Prostate gland (tissue), 2 donors: ENCODE data around the gene CTDP1. TPM values are rescaled to one million over a fixed set of nuclear protein-coding genes. Genes with fewer than 3 reads are reported as not detected.

ENCODE experiments used
- DNase-seq: peaks from one replicate; pipeline ENCODE4 v3.0.0-alpha.2; 2019; ENCODE audit warnings: low spot score
- H3K27ac ChIP-seq, 2 donors: fragments of 200-600 bp; sonication (generic); 2 replicates each; pipeline ENCODE4 v1.5.1; 2017 to 2019
- H3K27me3 ChIP-seq: fragments of 200-600 bp; sonication (generic); replicated peaks from 2 replicates; pipeline ENCODE4 v1.5.1; 2019; ENCODE audit not compliant: insufficient read depth
- H3K36me3 ChIP-seq, 2 donors: fragments of 200-600 bp; sonication (generic); 1 replicate in 1 of 2; 2 replicates in 1 of 2; pipeline versions ENCODE4 v1.5.1 to v1.8.1; 2017 to 2019
- H3K4me1 ChIP-seq: fragments of 200-600 bp; sonication (generic); replicated peaks from 2 replicates; pipeline ENCODE4 v1.5.1; 2019
- H3K4me3 ChIP-seq, 2 donors: fragments of 200-600 bp; sonication (generic); 2 replicates each; pipeline ENCODE4 v1.5.1; 2017 to 2019
- H3K9me3 ChIP-seq: fragments of 200-600 bp; sonication (generic); 2 replicates; pipeline ENCODE4 v1.5.1; 2017
- POLR2A ChIP-seq: fragments of 450-650 bp; IDR thresholded peaks from one replicate; pipeline ENCODE4 v1.6.1; 2016; ENCODE audit warnings: antibody characterized with exemption, mild to moderate bottlenecking
- POLR2AphosphoS5 ChIP-seq: sonication (generic); formaldehyde crosslinking; IDR thresholded peaks from one replicate; pipeline ENCODE4 v1.6.1; 2017; ENCODE audit warnings: antibody characterized with exemption
- WGBS: methylation state at CpG from one replicate; pipeline ENCODE4 v1.1.5; 2018; 5-methylcytosine and 5-hydroxymethylcytosine counted together
- intact Hi-C: fragments of 100-400 bp; cut with DNase I; formaldehyde crosslinking; loops from one replicate; pipeline ENCODE4 v1.14.2; 2022
- total RNA-seq, 2 donors: library from RNA; depleted of rRNA; stranded (reverse); fragments of >200 nt; gene quantifications; one replicate each; pipeline ENCODE4 v1.1.0, GENCODE V29; 2016
- TF ChIP-seq, protein P1 (sequence below), 4 experiments: fragments of 200-600 bp in 2 of 4; fragments of 450-650 bp in 2 of 4; sonication (generic) in 2 of 4; IDR thresholded peaks; 1 replicate in 3 of 4; 2 replicates in 1 of 4; pipeline ENCODE4 v1.5.1; 2016 to 2019; ENCODE audit warnings: antibody characterized with exemption in 4 of 4, mild to moderate bottlenecking in 2 of 4, moderate library complexity in 2 of 4

Gene CTDP1
- total RNA-seq, 2 donors from 2014 or later: 23.0 to 33.6 TPM

DNA sequence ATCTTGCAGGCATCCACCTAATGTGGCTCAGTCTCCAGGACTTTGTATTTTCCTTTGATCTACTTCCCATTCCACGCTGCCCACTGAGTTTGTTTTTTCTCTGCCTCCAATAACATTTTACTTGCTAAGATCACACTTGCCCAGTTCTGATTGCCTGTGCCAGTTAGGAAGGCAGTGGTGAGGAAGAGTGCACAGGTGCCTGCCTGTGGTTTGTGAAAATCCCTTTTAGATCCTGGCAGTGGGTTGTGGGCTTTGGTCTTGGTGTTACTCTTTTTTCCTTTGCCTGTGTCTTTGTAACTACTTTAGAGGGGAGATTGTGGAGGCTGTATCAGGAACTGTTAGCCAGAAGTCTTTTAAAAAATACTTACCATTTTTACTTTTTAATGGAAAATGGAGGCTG is 81.3 kb downstream of the CTDP1 start:
- intact Hi-C loops: no loop called here
- TF ChIP-seq, protein P1, sequence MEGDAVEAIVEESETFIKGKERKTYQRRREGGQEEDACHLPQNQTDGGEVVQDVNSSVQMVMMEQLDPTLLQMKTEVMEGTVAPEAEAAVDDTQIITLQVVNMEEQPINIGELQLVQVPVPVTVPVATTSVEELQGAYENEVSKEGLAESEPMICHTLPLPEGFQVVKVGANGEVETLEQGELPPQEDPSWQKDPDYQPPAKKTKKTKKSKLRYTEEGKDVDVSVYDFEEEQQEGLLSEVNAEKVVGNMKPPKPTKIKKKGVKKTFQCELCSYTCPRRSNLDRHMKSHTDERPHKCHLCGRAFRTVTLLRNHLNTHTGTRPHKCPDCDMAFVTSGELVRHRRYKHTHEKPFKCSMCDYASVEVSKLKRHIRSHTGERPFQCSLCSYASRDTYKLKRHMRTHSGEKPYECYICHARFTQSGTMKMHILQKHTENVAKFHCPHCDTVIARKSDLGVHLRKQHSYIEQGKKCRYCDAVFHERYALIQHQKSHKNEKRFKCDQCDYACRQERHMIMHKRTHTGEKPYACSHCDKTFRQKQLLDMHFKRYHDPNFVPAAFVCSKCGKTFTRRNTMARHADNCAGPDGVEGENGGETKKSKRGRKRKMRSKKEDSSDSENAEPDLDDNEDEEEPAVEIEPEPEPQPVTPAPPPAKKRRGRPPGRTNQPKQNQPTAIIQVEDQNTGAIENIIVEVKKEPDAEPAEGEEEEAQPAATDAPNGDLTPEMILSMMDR (IDR thresholded peaks at IDR 0.05): no peak
- TF ChIP-seq POLR2A (no peak), POLR2AphosphoS5 (no peak)
- no peak overlapping the region for H3K27ac ChIP-seq
- no peaks in the 10 kb centered on the region for H3K4me1 ChIP-seq
- H3K36me3 ChIP-seq: no peaks in the 10 kb centered on the region
- DNase-seq: no peak
- no peak overlapping the region for H3K4me3 ChIP-seq
- H3K9me3 ChIP-seq: no peaks in the 10 kb centered on the region
- H3K27me3 ChIP-seq: no peaks in the 10 kb centered on the region
- WGBS: 56% methylated on average over 1 of the region's 1 CpG

DNA sequence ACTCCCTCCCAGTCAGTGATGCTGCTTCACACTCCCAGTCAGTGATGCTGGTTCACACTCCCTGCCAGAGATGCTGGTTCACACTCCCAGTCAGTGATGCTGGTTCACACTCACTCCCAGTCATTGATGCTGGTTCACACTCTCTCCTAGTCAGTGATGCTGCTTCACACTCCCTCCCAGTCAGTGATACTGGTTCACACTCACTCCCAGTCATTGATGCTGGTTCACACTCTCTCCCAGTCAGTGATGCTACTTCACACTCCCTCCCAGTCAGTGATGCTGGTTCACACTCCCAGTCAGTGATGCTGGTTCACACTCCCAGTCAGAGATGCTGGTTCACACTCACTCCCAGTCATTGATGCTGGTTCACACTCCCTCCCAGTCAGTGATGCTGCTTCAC is 83.8 kb downstream of the CTDP1 start:
- Histone ChIP-seq H3K4me1 (no peaks in the 10 kb centered on the region), H3K27me3 (no peaks in the 10 kb centered on the region), H3K27ac (no peak overlapping the region), H3K4me3 (no peak overlapping the region), H3K9me3 (no peaks in the 10 kb centered on the region), H3K36me3 (no peaks in the 10 kb centered on the region)
- intact Hi-C loops: no loop called here
- TF ChIP-seq POLR2A: no peak
- TF ChIP-seq, protein P1 (IDR thresholded peaks at IDR 0.05): no peak
- DNase-seq: no peak

DNA sequence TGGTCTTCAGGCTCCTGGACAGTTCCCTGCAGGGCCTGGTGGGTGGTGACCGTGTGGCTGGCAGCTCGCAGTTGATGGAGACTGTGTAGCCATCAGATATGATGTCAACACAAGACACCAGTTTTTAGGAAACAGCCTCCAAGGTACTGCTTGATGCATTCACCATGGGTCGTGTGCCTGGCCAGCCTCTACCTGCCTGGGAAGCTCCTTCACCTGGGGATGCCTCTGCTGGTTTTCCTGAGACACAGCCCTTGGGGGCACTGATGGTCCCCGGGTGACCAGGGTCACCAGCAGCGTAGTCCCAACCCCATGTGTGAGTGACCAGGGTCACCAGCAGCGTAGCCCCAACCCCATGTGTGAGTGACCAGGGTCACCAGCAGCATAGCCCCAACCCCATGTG is 84.5 kb downstream of the CTDP1 start:
- Histone ChIP-seq H3K4me3 (no peak overlapping the region), H3K9me3 (no peaks in the 10 kb centered on the region), H3K27ac (no peak overlapping the region), H3K27me3 (no peaks in the 10 kb centered on the region), H3K36me3 (no peaks in the 10 kb centered on the region), H3K4me1 (no peaks in the 10 kb centered on the region)
- intact Hi-C loops: no loop called here
- WGBS: 82% methylated on average over 6 of the region's 6 CpGs
- DNase-seq: no peak
- TF ChIP-seq POLR2AphosphoS5: no peak
- TF ChIP-seq POLR2A: no peak
- TF ChIP-seq, protein P1 (IDR thresholded peaks at IDR 0.05): no peak

DNA sequence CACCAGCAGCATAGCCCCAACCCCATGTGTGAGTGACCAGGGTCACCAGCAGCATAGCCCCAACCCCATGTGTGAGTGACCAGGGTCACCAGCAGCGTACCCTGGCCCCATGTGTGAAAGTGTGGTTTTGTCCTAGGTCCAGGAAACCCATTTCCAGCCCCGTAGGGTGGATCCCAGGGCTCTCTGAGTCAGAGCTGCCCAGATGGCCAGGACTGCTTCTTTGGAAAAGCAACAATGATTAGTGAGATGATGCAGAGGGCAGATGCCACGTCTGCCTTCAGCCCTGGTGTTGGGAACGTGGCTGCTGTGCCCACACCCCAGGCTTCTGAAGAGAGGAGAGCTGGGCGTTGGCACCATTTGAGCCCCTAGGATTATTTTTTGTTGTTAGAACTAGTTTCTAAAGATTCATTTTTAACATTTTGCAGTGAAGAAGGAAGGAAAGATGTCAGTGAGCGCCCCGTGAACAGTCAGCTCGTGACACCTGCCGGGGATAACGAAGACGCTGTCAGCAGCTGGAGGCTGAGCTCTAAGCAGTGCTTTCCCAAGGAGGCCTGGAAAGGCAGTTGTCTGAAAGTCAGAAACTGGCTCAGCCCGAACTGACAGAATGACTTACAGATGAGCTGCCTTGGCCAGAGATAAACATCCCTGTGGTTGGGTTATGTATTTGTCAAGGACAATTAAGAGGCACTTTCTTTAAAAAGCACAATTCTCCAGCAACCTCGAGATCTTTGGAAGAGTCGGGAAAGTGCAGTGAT is 86.1 kb downstream of the CTDP1 start:
- TF ChIP-seq POLR2A: no peak
- TF ChIP-seq, protein P1 (IDR thresholded peaks at IDR 0.05): no peak
- TF ChIP-seq POLR2AphosphoS5: no peak
- Histone ChIP-seq H3K4me1 (no peaks in the 10 kb centered on the region), H3K27me3 (no peaks in the 10 kb centered on the region), H3K36me3 (no peaks in the 10 kb centered on the region), H3K9me3 (no peaks in the 10 kb centered on the region), H3K4me3 (no peak overlapping the region), H3K27ac (no peak overlapping the region)
- intact Hi-C loops: no loop called here
- 59% methylated on average over 14 of the region's 14 CpGs for WGBS
- DNase-seq: no peak

DNA sequence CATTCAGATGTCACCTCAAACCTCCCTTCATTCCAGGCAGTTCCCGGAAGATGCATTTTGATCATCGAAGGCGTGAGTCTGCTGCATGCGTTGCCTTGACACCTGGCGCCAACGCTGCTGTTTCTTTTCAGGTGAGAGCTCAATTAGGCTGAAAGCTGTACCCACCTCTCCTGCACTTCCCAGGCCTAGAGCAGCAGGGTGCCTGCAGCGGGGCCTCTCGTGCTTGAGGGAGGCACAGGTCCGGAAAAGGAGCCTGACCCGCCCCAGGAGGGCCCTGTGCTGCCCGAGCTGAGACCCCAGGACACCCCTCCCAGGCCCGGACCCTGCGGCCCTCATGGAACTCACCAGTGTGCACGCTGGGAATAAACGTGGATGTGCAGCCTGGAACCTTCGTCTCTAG is 86.7 kb downstream of the CTDP1 start:
- Histone ChIP-seq H3K27me3 (no peaks in the 10 kb centered on the region), H3K9me3 (no peaks in the 10 kb centered on the region), H3K4me3 (no peak overlapping the region), H3K4me1 (no peaks in the 10 kb centered on the region), H3K27ac (no peak overlapping the region), H3K36me3 (no peaks in the 10 kb centered on the region)
- intact Hi-C loops: no loop called here
- TF ChIP-seq POLR2A (no peak), POLR2AphosphoS5 (no peak)
- TF ChIP-seq, protein P1 (IDR thresholded peaks at IDR 0.05): no peak
- DNase-seq: no peak
- 42% methylated on average over 16 of the region's 16 CpGs for WGBS
